NCI-H146 treated with DMSO at 0.1 percent for 48 hours (cell line): Measurements from ENCODE around the gene ALAD.
"Not testable (repeated sequence)": the region's sequence is repeated elsewhere in the genome, so short reads cannot be mapped to it uniquely, and the experiment has no call there.

Source experiments
- DNase-seq: peaks from one replicate; lab custom pipeline; 2025; ENCODE audit not compliant: unreplicated experiment; lab: John Stamatoyannopoulos, UW

The ALAD gene

GRCh38 chr9:113401027-113401792 lies at the start of gene ALAD:
Gene ALAD, minus strand, starts transcription at chr9:113401284. Its CDS starts 7,725 bp downstream, at chr9:113393559.
- peak; percentile 82 for DNase-seq

DNA sequence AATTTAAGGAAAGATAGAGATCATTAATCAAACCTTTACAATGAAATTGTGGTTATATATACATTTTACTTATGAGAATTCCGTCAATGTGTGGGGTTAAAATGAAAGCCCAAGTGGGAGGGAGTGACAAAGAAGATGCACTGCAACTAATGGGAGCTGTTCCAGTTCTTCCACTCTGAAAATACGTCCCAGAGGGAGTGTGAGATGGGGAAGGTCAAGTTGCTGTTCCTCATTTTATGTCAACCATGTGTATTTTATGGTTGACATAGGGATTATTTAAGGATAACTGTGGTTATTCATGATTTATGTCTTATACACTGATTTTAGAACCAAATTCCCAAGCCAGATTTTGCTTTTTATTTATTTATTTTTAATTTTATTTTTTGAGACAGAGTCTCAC lies 48.3 kb upstream of the ALAD start:
- DNase-seq, result no peak

DNA sequence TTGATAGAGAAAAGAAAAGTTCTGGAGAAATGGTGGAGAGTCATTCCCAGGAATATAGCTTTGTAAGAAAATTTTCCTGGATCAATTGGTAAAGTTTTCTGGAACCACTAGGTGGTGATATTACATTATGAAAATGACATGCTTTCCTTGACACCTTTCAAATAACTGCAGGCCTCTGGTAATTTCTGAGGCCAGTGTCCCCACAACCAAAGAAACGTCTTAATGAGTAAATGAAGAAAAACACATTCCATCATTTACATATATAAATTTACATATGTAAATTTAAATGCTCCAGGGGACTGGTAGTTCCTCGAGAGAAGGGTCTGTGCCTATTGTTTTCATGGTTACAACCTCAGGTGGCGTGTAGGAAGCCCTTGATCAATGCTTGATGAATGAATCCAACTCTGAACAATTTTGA lies 45.2 kb upstream of the ALAD start:
- DNase-seq, result peak; percentile 11

DNA sequence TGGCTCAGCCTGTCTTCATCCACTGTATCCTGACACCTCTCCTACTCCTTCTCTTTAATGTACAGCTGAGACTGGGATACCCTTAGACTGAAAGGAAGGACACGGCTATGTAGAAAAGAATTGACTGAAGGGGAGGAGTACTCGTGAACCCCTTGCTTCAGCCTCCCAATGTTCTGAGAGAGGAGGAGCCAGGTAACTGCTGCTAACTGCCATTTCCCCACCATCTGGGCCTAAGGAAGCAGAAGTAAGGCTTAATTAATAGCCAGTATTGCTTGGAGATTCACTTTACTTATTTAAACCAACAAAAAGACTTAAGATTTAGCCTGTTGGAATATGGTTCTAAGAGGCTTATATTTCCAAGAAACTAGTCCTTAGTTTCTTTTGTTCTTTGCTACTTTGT lies 43.7 kb upstream of the ALAD start:
- no peak for DNase-seq

- DNase-seq, result not testable (repeated sequence)
These were observed 36.6 kb upstream of the ALAD start for GRCh38 chr9:113437716-113438115.

DNA sequence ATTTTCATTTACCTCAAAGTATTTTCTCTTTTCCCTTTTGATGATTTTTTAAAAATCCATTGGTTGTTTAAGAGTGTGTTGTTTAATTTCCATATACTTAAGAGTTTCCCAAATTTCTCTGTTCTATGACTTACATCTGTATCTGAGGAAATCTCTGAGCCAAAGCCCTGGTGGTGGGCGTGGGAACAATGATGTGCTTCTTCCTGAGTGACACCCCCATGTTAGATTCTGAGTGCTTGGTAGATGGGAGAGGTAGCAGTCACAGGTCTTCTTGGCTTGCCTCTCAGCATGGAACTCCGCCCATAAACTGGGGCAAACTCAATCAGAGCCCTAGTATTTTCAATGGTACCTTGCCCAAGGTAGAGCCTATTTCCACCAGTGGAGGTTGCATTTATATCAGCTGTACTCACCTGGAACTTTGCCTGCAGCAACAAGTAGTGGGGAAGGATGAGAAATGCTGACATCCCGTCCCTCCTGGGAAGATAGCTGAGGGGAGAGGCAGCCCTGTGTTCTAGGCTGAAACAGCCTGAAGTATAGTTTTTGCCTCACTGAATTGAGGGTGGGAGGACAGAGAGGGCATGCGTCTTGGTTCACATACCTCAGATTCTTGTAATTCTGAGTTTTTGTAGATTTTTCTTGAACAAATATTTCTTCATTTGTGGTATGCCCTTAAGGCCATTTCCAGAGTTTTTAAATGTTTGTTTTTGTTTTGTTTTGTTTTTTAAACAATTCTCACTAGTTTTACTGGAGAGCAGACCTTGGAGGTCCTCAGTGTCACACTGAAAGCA lies 35.8 kb upstream of the ALAD start:
- DNase-seq, result no peak

GRCh38 chr9:113431191-113431590 lies 30.1 kb upstream of the ALAD start:
- no peak for DNase-seq

DNA sequence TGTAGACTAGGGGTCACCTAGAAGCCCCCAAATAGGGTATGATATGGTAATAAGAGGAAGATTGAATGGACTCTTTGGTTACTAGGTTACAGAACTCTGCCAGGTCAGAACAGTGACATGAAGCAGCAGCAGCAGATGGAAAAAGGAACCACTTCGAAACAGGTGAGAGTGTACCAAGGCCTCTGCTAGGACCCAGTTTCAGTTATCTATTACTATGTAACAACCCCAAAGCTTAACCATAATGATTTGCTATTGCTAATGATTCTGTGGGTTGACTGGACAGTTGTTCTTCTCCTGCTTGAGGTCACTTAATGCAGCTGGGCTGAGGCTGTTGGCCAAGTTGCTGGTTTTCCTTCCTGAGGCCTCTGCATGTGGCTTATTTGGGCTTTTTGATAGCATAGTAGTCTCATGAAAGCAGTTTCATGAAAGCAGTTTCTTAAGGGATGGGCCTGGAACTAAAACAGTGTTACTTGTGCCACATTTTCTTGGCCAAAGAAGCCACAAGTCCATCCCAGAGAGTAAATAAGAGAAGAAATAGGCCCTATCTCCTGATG lies 27.1 kb upstream of the ALAD start:
- no peak for DNase-seq

GRCh38 chr9:113427629-113428028 lies 26.5 kb upstream of the ALAD start:
- no peak for DNase-seq

DNA sequence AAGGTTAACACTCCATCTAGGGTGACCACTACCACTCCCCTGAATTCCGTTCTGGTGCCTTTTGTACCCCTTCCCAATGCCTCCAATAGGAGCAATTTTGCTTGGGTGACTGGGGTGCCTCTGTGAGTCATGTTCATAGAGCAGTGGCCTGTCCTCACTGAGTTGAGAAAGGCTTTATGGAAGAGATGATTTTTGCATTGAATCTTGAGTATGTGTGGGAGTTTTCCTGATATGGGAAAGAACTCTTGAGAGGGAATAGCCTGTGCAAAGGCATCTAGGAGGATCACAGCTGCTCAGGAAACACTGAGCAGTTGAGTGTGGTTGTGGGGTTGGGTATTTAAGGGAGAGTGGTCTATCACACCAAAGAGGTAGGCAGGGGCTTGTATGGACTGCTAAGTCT lies 25.6 kb upstream of the ALAD start:
- DNase-seq, result no peak

DNA sequence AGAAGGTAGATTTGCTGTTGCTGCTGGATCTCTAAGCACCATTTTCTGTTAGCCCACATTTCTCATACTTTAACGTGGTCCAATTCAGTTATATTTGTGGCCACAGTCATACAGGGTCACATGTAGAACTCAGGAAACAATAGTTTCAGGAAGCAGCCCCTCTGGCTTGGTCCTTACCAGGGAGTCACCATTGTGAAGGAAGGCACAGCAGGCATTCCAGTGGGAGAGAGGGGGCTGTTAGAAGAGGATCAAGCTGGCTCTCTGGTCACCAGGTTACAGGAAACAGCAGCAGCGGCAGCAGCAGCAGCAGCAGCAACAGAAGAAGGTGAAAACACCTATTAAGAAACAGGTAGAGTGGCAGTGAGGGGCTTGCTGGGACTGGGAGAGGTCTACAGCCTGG lies 24.0 kb upstream of the ALAD start:
- no peak for DNase-seq

DNA sequence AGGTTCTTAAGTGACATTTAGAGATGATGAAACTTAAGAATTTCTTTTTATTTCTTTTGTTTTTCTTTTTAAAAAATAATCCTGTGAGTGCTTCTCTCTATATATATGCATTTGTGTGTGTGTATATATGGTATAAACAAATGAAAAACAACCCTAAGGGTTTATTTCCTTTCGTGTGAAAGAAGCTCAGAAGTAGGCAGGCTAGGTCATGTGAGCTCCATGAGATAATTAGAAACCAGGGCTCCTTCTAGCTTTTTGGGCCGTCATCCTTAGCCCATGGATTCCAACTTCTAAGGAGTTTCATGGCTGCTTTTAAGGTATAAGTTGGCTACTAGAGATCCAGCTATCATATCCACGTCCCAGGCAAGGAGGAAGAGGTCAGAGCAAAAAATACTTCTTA lies 20.6 kb upstream of the ALAD start:
- DNase-seq, result no peak

GRCh38 chr9:113417370-113417769 lies 16.3 kb upstream of the ALAD start:
- DNase-seq, result no peak

GRCh38 chr9:113416149-113416721 lies 15.2 kb upstream of the ALAD start:
- DNase-seq, result no peak

GRCh38 chr9:113410207-113410864 lies 9.3 kb upstream of the ALAD start, which contains the start of the genes C9orf43 and POLE3:
Gene C9orf43, plus strand, starts transcription at chr9:113410747. Its CDS starts 2,747 bp downstream, at chr9:113413494.
Gene POLE3, minus strand, starts transcription at chr9:113410675. Its CDS starts 382 bp downstream, at chr9:113410293.
- DNase-seq, result peak; percentile 79

DNA sequence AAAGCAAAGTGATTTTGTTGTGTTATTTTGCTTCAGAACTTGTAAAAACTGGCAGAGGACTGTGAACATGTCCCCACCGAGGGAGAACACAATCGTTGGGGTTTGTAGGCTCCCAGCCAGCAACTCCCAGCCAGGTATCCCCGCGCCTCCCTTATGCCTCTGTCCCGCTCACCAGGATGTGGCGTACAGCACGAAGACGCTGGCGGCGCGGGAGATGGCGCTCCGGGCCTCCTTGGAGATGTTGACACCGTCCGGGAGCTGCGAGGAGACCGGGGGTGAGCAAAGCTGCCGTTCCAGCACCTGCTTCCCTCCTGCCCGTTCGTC lies 8.8 kb upstream of the ALAD start:
- no peak for DNase-seq

DNA sequence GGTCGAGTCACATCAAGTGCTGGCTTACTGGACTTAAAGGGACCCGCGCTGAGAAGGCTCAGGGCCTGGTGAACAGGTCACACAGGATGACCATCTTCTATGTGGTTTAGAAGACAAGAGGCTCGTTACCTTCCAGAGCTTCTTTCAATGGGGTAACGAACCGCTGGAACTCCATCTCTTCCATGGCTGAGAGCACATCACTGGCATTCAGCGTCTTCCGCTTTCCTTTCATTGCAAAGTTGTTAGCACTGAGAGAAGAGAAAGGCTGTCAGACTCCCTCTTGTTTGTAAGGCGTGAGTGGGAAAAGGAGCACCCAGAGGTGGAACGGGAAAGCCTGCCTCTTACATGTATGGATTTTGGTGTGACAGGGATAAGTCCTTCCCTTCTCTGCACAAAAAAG lies 8.4 kb upstream of the ALAD start:
- no peak for DNase-seq

DNA sequence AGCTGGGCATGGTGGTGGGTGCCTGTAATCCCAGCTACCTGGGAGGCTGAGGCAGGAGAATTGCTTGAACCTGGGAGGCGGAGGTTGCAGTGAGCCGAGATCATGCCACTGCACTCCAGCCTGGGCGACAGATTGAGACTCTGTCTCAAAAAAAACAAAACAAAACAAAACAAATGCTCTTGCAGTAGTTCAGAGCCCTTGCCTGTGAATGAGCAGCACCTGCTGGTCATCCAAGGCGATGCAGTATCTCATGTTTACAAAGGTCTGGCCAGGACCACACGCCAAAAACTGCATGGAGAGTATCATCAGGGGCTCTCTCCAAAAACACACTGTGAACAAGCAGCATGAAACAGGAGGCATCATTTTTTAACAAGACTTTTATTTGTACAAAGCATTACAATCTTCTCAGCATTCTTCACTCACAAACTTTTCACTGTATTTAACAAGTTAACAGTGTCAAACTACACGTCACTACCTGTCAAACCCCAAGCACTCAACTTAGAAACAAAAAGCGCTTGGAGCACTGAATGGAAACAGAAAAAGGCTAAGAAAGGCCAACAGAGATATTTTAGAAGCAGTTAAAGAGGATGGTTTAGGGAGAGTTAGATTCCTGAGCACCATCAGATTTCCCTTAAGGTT lies 5.9 kb upstream of the ALAD start:
- DNase-seq, result peak; percentile 1

GRCh38 chr9:113406353-113406752 lies 5.3 kb upstream of the ALAD start:
- DNase-seq, result not testable (repeated sequence)

DNA sequence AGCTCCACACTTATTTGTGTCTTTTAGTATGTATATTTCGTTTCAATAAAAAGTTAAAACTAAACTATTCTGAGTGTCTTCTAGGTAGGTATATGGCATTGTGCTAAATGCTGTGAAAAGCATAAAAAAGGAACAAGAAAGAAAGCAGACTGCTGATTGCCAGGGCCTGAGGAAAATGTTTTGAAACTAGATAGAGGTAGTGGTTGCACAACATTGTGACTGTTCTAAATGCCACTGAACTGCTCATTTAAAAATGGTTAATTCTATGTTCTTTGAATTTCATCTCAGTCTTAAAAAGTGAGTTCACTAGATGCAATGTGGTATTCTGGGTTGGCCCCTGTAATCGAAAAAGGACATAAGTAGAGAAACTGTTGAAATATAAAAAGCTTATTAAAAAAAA lies 2.6 kb upstream of the ALAD start:
- no peak for DNase-seq
